ENCODE measurements around the gene GET4.

Gene GET4

DNA sequence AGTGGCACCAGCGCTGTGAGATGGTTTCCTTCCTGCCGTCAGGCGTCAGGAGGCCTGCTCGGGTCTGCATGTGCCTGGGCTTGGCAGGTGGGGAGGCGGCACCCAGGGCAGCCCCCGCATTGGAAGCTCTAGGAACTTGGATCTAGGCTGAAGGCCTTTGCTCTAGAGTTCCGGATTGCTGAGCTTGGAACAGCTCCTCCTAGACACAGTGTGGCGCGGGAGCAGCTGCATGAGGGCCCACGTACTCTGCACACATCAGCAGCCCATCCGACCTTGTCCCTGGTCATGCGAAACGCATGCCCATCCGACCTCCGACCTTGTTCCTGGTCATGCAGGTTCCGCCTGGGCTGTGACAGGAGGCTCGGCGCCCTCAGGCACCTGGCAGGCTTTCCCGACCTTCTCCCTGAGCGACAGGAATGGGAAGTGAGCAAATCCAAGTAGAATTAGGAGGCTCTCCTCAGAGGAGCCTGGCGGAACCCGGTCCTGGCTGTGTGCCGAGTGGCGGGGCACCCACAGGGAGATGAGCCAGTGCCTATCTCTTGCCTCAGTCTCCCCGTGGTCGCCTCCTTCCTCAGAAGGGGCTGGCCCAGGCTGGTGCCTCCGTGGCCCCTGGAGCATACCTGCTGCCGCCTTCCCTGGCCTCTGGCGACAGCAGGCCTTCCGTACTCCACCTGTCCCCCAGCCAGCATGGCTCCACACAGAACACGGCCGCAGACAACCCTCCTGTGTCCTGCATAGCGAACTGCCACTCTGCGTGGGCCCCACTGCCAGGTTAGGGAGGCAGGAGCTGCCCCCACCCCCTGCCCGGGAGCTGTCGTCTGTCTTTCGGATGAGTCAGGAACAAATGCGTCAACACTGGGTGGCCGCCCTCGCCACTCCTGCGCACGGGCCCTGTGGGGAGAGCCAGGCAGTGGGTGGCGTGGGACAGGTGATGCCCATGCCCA lies 12.0 kb downstream of the GET4 start:
- DNase-seq: no peak

- DNase-seq: no peak
These were observed 12.7 kb downstream of the GET4 start for GRCh38 chr7:889025-889390.

DNA sequence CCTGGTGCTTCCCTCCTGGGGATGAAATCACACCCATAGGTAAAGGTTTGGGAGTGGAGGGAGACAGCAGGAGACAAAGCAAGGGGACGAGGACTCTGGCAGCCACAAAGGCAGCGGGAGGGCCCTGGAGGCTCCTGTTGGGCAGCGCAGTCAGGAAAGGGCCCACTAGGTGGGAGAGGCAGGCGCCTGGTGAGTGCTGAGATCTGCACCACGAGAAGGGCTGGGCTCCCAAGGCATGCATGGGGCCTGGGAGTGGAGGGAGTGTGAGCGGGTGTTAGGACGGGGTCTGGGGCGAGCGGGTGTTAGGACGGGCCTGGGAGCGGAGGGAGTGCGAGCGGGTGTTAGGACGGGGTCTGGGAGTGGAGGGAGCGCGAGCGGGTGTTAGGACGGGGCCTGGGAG lies 13.0 kb downstream of the GET4 start:
- DNase-seq: no peak

DNA sequence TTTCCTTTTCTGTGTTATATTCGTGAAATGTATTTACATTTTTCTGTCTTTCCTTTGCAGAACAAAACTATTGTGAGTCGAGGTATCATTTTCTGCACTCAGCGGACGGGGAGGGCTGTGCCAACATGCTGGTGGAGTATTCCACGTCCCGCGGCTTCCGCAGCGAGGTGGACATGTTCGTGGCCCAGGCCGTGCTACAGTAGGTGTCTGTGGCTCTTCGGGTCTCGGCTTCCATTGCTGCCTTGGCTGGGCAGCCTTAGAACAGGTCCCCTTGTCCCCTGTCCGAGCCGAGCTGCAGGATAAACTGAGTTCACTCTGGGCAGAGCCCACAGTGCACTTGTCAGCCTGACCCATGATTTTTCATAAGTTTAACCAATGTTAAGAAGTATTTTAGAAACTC lies 14.5 kb downstream of the GET4 start:
- no peak for DNase-seq

- no peak for DNase-seq
These were observed 14.9 kb downstream of the GET4 start for GRCh38 chr7:891291-891690.

DNA sequence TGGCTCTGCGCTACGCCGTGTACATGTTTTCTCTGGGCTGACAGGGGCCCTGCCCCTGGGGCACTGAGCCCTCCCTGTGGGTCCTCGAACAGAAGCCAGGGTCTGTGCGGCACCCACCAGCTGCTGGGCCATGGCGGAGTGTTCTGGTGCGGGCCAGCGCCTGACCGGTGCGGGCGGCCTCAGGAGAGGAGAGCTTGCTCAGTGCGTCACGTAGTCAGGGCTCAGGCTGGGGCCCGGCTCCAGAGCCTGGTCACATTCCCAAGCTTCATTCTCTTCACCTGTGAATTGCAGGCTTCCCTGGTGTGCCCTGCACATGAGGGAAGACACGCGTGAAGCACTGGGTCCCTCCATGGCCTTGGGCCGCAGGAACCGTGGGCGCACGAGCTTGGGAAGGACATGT lies 15.5 kb downstream of the GET4 start:
- no peak for DNase-seq

DNA sequence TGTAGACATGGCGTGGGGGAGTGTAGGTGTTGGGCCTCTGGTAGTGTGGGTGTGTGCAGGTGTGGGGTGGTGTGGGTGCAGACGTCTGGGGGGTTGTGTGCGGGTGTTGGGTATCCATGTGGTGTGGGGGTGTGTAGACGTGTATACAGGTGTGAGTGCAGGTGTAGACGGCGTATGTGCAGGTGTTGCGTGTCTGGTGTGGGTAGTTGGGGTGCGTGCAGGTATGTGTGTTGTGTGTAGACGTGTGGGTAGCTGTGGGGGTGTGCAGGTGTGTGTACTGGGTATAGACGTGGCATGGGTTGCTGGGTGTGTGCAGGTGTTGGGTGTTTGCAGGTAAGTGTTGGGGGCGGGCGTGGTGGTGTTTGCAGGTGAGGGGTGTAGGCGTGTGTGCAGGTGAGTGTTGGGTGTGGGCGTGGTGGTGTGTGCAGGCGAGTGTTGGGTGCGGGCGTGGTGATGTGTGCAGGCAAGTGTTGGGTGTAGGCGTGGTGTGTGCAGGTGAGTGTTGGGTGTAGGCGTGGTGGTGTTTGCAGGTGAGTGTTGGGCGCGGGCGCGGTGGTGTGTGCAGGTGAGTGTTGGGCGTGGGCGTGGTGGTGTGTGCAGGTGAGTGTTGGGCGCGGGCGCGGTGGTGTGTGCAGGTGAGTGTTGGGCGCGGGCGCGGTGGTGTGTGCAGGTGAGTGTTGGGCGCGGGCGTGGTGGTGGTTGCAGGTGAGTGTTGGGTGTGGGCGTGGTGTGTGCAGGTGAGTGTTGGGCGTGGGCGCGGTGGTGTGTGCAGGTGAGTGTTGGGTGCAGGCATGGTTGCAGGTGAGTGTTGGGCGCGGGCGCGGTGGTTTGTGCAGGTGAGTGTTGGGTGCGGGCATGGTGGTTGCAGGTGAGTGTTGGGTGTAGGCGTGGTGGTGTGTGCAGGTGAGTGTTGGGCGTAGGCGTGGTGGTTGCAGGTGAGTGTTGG lies 16.6 kb downstream of the GET4 start:
- no peak for DNase-seq

GRCh38 chr7:893686-894085 lies 17.3 kb downstream of the GET4 start:
- no peak for DNase-seq

- no peak for DNase-seq
These were observed 18.0 kb downstream of the GET4 start for GRCh38 chr7:894164-894867.

- no peak for DNase-seq
These were observed 18.6 kb downstream of the GET4 start for GRCh38 chr7:894927-895450.

DNA sequence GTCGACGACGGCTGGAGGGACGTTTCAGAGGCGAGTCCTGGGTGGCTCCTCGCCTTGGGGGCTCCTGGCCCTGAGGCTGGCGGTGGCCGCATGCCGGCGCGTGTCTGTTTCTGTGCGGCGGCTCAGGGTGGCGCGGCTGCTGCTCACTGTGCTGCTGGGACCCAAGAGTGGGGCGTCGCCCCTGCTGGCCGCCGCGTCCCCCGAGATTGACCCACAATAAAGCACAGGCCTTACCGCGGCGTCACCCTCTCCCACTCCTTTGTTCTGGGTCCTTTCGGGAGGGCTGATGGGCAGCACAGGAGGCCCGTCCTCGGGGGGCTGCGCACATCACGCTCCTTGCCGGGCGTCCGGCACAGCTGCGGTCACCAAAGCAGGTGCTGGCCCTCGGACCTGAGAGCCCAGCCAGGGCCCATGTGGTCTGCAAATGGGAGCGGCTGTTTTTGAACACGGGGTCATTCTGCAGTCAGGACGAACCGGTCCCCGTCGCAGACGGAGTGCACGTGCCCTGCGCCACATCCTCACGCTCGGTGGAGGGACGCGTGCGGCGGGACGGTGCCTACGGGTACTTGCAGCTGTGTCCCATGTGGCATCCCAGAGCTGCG lies 19.2 kb downstream of the GET4 start:
- DNase-seq: no peak

DNA sequence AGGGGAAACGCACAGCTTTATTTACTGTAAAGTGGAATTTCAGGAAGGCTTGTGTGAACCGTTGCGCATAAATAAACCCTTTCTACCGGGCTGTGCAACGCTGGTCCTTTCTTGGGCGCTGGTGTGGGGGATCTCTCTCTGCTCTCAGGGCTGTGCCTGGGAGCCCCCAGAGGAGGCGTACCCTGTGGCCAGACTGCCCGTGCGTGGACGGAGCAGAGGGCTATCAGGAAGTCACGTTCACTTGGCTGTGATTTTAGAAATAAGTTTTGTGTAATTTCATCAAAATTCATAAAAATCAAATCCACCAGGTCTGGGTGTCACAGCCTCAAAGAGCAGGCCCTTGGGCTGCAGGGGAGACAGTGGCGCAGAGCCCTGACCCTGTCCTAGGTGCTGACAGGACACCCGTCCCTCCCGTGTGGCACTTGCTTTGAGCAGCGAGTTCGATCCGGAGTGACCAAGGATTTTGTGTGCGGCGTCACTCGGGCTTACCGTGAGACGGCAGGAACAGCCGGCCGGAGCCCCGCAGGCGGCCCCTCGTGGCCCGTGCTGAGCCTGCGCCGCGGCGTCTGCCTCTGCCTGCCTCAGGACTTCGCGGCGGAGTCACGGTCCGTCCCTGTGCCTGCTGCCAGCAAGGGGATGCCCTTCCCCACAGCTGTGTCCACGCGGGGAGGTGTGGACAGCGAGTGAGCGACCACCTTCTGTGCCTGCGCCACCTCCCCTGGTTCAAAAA lies 20.2 kb downstream of the GET4 start:
- no peak for DNase-seq

GRCh38 chr7:897086-897485 lies 20.7 kb downstream of the GET4 start:
- DNase-seq: no peak

- DNase-seq: no peak
These were observed 21.5 kb downstream of the GET4 start for GRCh38 chr7:897771-898376.

DNA sequence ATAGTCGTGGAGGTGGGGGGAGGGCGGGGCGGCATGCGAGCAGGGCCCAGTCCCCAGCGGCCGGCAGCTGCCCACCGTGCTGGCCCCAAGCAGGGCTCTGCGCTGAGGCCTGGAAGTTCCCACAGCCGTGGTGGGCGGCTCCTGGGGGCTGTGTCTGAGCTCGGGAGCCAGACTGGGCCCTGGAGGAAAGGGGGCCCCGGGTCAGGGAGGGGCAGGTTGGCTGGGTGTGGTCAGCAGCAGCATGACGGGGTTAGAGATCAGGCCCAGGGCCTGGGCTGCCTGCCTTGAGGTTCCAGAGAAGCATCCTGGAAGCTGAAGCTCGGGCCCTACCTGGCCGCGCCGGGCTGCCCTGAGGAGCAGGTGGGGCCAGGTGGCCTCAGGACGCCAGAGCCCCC lies 22.1 kb downstream of the GET4 start:
- DNase-seq: no peak

DNA sequence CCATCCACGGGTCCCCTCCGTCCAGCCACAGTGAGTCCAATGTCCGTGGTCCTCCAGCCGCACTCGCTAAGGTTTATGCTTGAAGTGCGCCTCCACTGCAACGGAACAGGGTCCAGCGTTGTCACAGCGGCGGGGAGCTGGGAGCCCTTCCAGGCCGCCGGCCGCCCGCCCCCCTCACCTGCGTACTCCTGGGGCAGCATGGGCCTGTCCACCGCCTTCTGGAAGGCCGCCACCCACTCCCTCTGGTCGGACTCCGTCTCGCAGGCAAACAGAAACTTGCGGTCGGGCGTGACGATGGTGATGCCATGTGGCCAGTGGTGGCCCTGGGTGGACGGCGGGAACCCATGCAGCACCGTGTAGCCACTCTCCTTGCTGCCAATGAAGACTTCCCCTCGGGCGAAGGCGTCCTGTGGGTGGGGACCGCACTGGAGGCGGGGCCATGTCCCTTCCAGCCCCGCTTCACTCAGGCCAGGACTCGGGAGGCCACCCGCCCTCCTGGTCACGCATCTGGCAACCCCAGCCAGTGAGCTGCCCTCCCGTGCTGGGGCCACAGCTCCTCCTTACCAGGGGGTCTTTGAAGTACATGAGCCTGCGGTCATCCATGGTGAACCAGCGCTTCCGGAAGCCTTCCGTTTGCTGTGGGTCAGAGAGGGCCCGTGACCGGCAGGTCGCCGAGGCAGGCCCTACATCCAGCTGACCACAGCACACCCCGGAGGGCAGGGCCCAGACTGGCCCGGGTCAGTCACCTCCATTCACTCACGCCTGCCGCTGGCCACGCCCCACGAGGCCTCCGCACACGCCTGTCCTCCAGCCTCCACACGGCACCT lies 22.7 kb downstream of the GET4 start:
- DNase-seq: no peak

DNA sequence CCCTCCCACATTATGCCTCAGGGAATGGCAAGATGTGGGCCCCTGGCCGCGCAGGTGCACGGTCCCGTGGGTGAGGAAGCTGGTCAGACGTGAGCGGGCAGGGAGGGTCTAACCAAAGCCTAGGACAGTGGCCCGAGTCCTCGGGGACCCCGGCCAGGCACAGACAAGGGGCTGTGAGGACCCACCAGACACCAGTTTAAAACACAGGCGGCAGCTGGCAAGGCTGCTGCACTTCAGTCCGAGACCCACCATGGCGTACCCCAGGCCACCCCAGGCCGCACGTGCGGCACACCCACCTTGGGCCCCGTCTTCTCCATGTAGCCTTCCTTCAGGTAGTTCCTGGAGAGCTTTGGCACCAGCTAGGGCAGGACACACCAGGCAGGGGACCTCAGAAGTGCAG lies 23.5 kb downstream of the GET4 start:
- DNase-seq: no peak

GRCh38 chr7:900331-901040 lies 24.1 kb downstream of the GET4 start:
- no peak for DNase-seq

GRCh38 chr7:901041-901387 lies 24.7 kb downstream of the GET4 start:
- no peak for DNase-seq
